Measurements from ENCODE around the gene LHX1. TPM values are rescaled to one million over a fixed set of nuclear protein-coding genes. Genes with fewer than 3 reads are reported as not detected.
A peak's percentile ranks its signal among the peaks of the same experiment; 100 is the strongest.

LHX1 gene
- total and polyA plus RNA-seq, 9 of the 15 experiments (the other 6 are each of a cell fraction or from before 2014, with no cell fraction given) = 0.05 to 0.64 (median 0.07) TPM; not detected in 6

DNA sequence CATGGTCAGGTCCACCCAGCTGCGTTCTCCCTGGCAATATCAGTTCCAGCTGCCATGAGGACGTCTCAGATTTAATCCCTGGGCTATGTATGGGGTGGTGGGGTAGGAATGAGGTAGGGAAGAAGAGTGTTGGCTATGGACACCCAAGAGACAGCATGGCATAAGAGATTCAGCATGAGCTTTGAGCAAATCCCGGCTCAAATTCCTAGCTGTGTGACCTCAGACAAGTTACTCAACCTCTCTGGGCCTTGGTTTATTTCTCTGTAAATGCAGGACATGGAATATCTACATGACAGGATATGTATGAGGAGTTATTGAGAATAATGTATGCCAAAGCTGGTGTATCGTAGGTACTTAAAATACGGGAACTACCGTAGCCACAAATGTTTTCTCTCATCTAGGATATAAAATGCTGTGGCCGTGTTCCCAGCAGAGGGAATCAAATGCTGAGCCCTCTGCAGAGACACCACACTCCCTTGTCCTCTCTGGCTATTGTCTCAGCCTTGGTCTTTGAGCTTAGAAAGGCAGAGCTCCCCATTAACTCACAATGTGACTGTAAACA, 17.8 kb upstream of the LHX1 start:
- Histone ChIP-seq H3K4me2 (ENCODE audit: insufficient read depth, low read length) (no peak overlapping the region), H4K20me1 (replicated peaks; ENCODE audit: control insufficient read depth, insufficient read depth, low read length) (0 out of 2 replicates have a peak, but pooled peaks cover 4% of the 10 kb centered on the region), H3K4me3 (no peak overlapping the region), H3K4me1 (replicated peaks in 1 of 2; ENCODE audit: control insufficient read depth in 2 of 2, insufficient read depth in 2 of 2, low read length in 2 of 2) (peaks cover 16 to 21% of the 10 kb centered on the region in 2 experiments), H3K9me3 (replicated peaks; ENCODE audit: control insufficient read depth, insufficient read depth, low read depth, low read length) (no peaks in the 10 kb centered on the region), H3K27ac (ENCODE audit: extremely low read depth, low read depth, low read length) (no peak overlapping the region), H2AFZ (ENCODE audit: low read depth, low read length) (no peak overlapping the region), H3K36me3 (ENCODE audit: control insufficient read depth, insufficient read depth, low read length) (no peaks in the 10 kb centered on the region), H3K9me1 (ENCODE audit: control insufficient read depth, insufficient read depth, low read length) (no peaks in the 10 kb centered on the region), H3K9ac (ENCODE audit: insufficient read depth in 1 of 2, low read depth in 2 of 2, low read length in 2 of 2) (no peak overlapping the region), H3K27me3 (ENCODE audit: control insufficient read depth in 2 of 2, insufficient read depth in 2 of 2, low read length in 2 of 2) (no peaks in the 10 kb centered on the region; a peak in 1 of 5 replicates), H3K79me2 (ENCODE audit: control insufficient read depth, insufficient read depth, low read length) (no peaks in the 10 kb centered on the region)
- no peak for DNase-seq (ENCODE audit: extremely low read depth in 1 of 4, low spot score in 3 of 4)
- BruUV-seq (replicated peaks) = no TSS peak
- in situ Hi-C loops (cut with MboI) (no loop called here), intact Hi-C loops (cut with micrococcal nuclease) (no loop called here)
- WGBS (ENCODE audit: insufficient coverage, low coverage, missing lambda C conversion rate) = 60% methylated on average over 7 of the region's 7 CpGs
- peak; percentile 94 for TF ChIP-seq BCOR (IDR thresholded peaks at IDR 0.05)
- peak; percentile 98 for TF ChIP-seq RBM25 (IDR thresholded peaks at IDR 0.05; ENCODE audit: low read depth, low read length, severe bottlenecking)
- peak; percentile 27 to 74; a peak in 2 of 4 replicates for TF ChIP-seq KDM1A (IDR thresholded peaks at IDR 0.05)
- TF ChIP-seq ZNF311 (CRISPR knock-in tag; IDR thresholded peaks at IDR 0.05) = no peak
- no peak for TF ChIP-seq ERF (CRISPR knock-in tag; IDR thresholded peaks at IDR 0.05)
- 0 out of 2 replicates have a peak, but pooled peaks have one; percentile 36 for TF ChIP-seq ADNP (tag; IDR thresholded peaks at IDR 0.05)
- TF ChIP-seq SMARCA5 (IDR thresholded peaks at IDR 0.05) = peak; percentile 54; the same call in 1 of the 2 replicates
- TF ChIP-seq SP2 (IDR thresholded peaks at IDR 0.05; ENCODE audit: extremely low read depth, low read depth, low read length, poor library complexity, severe bottlenecking) = no peak
- TF ChIP-seq PTBP1 (IDR thresholded peaks at IDR 0.05; ENCODE audit: low read depth, low read length) = peak; percentile 72; the same call in 1 of the 2 replicates
- TF ChIP-seq CHD4 (IDR thresholded peaks at IDR 0.05; ENCODE audit: insufficient read depth, insufficient replicate concordance, low read depth, low read length, poor library complexity, severe bottlenecking) = peak; percentile 48
- TF ChIP-seq ESRRA (IDR thresholded peaks at IDR 0.05; ENCODE audit: borderline replicate concordance, low read depth) = peak; percentile 25; the same call in 1 of the 2 replicates
- no peak for TF ChIP-seq NFIX (CRISPR knock-in tag; IDR thresholded peaks at IDR 0.05; ENCODE audit: low read depth)
- TF ChIP-seq HDAC1 (IDR thresholded peaks at IDR 0.05) = 0 out of 4 replicates have a peak, but pooled peaks of 1 of the 2 experiments have one; percentile 37
- peak; percentile 84 for TF ChIP-seq ZFP36 (IDR thresholded peaks at IDR 0.05; ENCODE audit: low read depth, low read length, partially characterized antibody)
- no peak for FAIRE-seq
- ChIA-PET CTCF (ENCODE audit: low intra/inter-chr PET ratio) (no interaction called here), POLR2A (interaction anchor here (0.6 kb wide), 1 partner anchor 17 kb away, joined by 3 read pairs; no protein-coding TSS in a partner anchor)
- ATAC-seq = no peak
